Measurements from ENCODE around the gene LGMN. TPM values are rescaled to one million over a fixed set of nuclear protein-coding genes. Genes with fewer than 3 reads are reported as not detected.

Gene LGMN
- total and polyA plus RNA-seq, 2 of the 13 experiments (the other 11 are each of a cell fraction or from before 2014, with no cell fraction given): 28.9 to 76.4 TPM

DNA sequence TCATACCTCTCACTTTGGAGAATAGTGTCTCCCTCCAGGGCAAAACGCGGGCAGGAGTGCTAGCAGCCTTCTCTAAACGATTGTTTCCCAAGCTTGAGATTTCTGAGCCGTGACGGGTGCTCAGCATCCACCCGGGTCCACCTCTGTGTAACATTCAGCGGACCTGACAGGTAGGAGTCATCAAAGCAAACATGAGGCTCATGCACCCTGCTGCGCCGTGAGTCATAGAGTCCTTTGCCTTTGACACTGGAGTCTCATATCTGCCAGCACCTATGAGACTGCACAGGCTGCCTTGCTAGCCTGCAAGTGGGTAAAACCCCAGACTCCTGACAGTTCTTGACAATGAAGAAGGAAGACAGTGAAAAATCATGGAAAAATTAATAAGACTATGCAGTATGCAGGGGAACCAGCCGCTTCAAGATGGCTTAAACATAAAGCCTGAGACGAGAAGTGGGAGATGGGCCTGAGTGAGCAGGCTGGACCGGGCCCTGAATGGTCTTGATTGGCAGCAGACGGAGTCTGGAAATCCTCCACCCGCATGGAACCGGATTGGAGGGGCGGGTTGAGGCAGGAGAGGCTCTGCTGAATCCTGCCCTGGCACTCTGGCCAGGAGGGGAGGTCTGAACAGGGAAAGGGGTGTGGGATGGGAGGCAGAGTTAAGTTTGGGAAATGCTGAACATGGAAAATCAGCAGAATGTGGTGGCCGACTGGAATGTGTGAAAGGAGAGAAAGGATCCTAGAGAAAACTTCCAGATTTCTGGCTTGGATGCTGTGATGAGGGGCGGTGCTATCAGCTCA is 54.2 kb downstream of the LGMN start (continued):
- TF ChIP-seq, protein P1, sequence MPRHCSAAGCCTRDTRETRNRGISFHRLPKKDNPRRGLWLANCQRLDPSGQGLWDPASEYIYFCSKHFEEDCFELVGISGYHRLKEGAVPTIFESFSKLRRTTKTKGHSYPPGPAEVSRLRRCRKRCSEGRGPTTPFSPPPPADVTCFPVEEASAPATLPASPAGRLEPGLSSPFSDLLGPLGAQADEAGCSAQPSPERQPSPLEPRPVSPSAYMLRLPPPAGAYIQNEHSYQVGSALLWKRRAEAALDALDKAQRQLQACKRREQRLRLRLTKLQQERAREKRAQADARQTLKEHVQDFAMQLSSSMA (CRISPR knock-in tag; IDR thresholded peaks at IDR 0.05): no peak
- no peak for TF ChIP-seq CEBPZ (IDR thresholded peaks at IDR 0.05; ENCODE audit: low read length)
- TF ChIP-seq KLF15 (CRISPR knock-in tag; IDR thresholded peaks at IDR 0.05; ENCODE audit: borderline replicate concordance): no peak
- no peak for TF ChIP-seq ZNF234 (CRISPR knock-in tag; conservative IDR thresholded peaks at IDR 0.05)
- TF ChIP-seq HNF4G (IDR thresholded peaks at IDR 0.05; ENCODE audit: borderline replicate concordance, low read depth, low read length): no peak
- no peak for TF ChIP-seq HNF4G (CRISPR knock-in tag; IDR thresholded peaks at IDR 0.05; ENCODE audit: borderline replicate concordance, low read depth)
- no peak for TF ChIP-seq GATAD1 (CRISPR knock-in tag; IDR thresholded peaks at IDR 0.05)
- peak; percentile 76 for TF ChIP-seq FOXA3 (CRISPR knock-in tag; IDR thresholded peaks at IDR 0.05)
- TF ChIP-seq, protein P2, sequence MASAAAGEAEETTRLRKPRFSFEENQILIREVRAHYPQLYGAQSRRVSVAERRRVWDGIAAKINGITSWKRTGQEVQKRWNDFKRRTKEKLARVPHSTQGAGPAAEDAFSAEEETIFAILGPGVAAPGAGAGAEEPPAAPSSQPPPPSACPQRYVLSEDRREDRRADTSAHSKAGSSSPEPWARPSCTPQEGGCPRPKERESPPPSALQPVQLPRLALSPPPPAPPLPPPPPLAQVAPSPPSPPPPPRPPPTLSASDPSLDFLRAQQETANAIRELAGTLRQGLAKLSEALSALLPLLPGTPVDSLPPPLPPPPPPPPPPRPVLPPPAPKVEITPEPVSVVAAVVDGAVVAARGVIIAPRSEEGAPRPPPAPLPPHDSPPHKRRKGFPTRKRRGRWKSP (CRISPR knock-in tag; IDR thresholded peaks at IDR 0.05): no peak
- TF ChIP-seq, protein P3, sequence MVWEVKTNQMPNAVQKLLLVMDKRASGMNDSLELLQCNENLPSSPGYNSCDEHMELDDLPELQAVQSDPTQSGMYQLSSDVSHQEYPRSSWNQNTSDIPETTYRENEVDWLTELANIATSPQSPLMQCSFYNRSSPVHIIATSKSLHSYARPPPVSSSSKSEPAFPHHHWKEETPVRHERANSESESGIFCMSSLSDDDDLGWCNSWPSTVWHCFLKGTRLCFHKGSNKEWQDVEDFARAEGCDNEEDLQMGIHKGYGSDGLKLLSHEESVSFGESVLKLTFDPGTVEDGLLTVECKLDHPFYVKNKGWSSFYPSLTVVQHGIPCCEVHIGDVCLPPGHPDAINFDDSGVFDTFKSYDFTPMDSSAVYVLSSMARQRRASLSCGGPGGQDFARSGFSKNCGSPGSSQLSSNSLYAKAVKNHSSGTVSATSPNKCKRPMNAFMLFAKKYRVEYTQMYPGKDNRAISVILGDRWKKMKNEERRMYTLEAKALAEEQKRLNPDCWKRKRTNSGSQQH (CRISPR knock-in tag; IDR thresholded peaks at IDR 0.05; ENCODE audit: low read depth): no peak
- TF ChIP-seq MTF2 (CRISPR knock-in tag; IDR thresholded peaks at IDR 0.05; ENCODE audit: borderline replicate concordance): no peak
- TF ChIP-seq, protein P4, sequence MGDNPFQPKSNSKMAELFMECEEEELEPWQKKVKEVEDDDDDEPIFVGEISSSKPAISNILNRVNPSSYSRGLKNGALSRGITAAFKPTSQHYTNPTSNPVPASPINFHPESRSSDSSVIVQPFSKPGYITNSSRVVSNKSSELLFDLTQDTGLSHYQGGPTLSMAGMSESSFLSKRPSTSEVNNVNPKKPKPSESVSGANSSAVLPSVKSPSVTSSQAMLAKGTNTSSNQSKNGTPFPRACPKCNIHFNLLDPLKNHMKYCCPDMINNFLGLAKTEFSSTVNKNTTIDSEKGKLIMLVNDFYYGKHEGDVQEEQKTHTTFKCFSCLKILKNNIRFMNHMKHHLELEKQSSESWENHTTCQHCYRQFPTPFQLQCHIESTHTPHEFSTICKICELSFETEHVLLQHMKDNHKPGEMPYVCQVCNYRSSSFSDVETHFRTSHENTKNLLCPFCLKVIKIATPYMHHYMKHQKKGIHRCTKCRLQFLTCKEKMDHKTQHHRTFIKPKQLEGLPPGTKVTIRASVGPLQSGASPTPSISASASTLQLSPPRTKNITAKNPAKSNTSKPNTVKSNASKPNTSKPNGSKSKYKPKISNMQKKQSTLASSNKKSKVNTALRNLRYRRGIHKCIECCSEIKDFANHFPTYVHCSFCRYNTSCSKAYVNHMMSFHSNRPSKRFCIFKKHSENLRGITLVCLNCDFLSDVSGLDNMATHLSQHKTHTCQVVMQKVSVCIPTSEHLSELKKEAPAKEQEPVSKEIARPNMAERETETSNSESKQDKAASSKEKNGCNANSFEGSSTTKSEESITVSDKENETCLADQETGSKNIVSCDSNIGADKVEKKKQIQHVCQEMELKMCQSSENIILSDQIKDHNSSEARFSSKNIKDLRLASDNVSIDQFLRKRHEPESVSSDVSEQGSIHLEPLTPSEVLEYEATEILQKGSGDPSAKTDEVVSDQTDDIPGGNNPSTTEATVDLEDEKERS (CRISPR knock-in tag; IDR thresholded peaks at IDR 0.05): no peak
- no peak for TF ChIP-seq ZNF674 (CRISPR knock-in tag; IDR thresholded peaks at IDR 0.05; ENCODE audit: low read depth)
- TF ChIP-seq ZNF713 (CRISPR knock-in tag; IDR thresholded peaks at IDR 0.05): no peak
- TF ChIP-seq ZNF326 (CRISPR knock-in tag; IDR thresholded peaks at IDR 0.05; ENCODE audit: borderline replicate concordance): no peak
- no peak for TF ChIP-seq ZBTB14 (CRISPR knock-in tag; IDR thresholded peaks at IDR 0.05)
- TF ChIP-seq SIX4 (CRISPR knock-in tag; IDR thresholded peaks at IDR 0.05): no peak
- TF ChIP-seq KDM5A (IDR thresholded peaks at IDR 0.05; ENCODE audit: borderline replicate concordance, low read length): no peak
